Fibroblast of pulmonary artery (primary cell): Measurements from ENCODE around the gene SIVA1.
"Not testable (repeated sequence)": the region's sequence is repeated elsewhere in the genome, so short reads cannot be mapped to it uniquely, and the experiment has no call there.

ENCODE experiments used
- DNase-seq: peaks from one replicate; pipeline ENCODE4 v3.0.0-alpha.2; 2010; ENCODE audit warnings: low read depth
- H3K4me3 ChIP-seq: replicated peaks from 2 replicates; pipeline ENCODE4 v1.5.1; 2011; ENCODE audit warnings: low read depth, mild to moderate bottlenecking, control low read depth, low read length, moderate library complexity
- CTCF ChIP-seq: IDR thresholded peaks from 2 replicates; pipeline ENCODE4 v1.5.1; 2011; ENCODE audit warnings: mild to moderate bottlenecking, control low read depth, low read length, inconsistent platforms; ENCODE audit errors: missing control alignments

The SIVA1 gene

GRCh38 chr14:104746071-104746545 is 6.8 kb upstream of the SIVA1 start:
- no peak for TF ChIP-seq CTCF
- DNase-seq: no peak
- no peak overlapping the region for H3K4me3 ChIP-seq

- no peak for DNase-seq
- no peak overlapping the region for H3K4me3 ChIP-seq
- no peak for TF ChIP-seq CTCF
Measured at GRCh38 chr14:104746934-104747481, 5.9 kb upstream of the SIVA1 start.

- no peak for TF ChIP-seq CTCF
- DNase-seq: no peak
- no peak overlapping the region for H3K4me3 ChIP-seq
Measured at GRCh38 chr14:104747876-104748275, 5.1 kb upstream of the SIVA1 start.

GRCh38 chr14:104749111-104749649 is 3.8 kb upstream of the SIVA1 start:
- no peak for TF ChIP-seq CTCF
- no peak for DNase-seq
- H3K4me3 ChIP-seq: no peak overlapping the region

GRCh38 chr14:104750056-104750752 is 2.7 kb upstream of the SIVA1 start:
- DNase-seq: no peak
- H3K4me3 ChIP-seq: no peak overlapping the region
- no peak for TF ChIP-seq CTCF

GRCh38 chr14:104750753-104751057 is 2.2 kb upstream of the SIVA1 start:
- not testable (repeated sequence) for H3K4me3 ChIP-seq, DNase-seq

GRCh38 chr14:104751539-104752422 is 1.2 kb upstream of the SIVA1 start:
- no peak for DNase-seq
- H3K4me3 ChIP-seq: peak overlapping the region; percentile 89
- no peak for TF ChIP-seq CTCF
